SK-N-SH (cell line): ENCODE measurements around the gene DENND2D. TPM values are rescaled to one million over a fixed set of nuclear protein-coding genes. Genes with fewer than 3 reads are reported as not detected.

Experiments
- CTCF ChIA-PET: fragments of 300-600, 350-600 bp; formaldehyde crosslinking; extraction: SDS; loops from one replicate; lab custom pipeline; 2021; lab: Yijun Ruan, JAX
- POLR2A ChIA-PET: fragments of 350-600 bp; sonication (Branson Sonifier 250); formaldehyde crosslinking; extraction: SDS; loops from one replicate; lab custom pipeline; 2020; ENCODE audit warnings: antibody characterized with exemption, inconsistent platforms; lab: Yijun Ruan, JAX
- DNase-seq: peaks from one replicate; pipeline ENCODE4 v3.0.0; 2012
- H2AFZ ChIP-seq: fragments of 200-600 bp; sonication (generic); 2 replicates; pipeline ENCODE4 v1.8.1; 2016; ENCODE audit warnings: antibody characterized with exemption, mild to moderate bottlenecking, low read depth
- H3F3A ChIP-seq: fragments of 200-600 bp; sonication (generic); replicated peaks from 2 replicates; pipeline ENCODE3; 2016; ENCODE audit warnings: antibody characterized with exemption, mild to moderate bottlenecking; ENCODE audit not compliant: insufficient read depth
- H3K27ac ChIP-seq, 2 experiments: fragments of 200-500 bp in 1 of 2; fragments of 200-600 bp in 1 of 2; sonication (Bioruptor generic) in 1 of 2; sonication (generic), shearing (Covaris generic) in 1 of 2; 2 replicates each; pipeline versions ENCODE4 v1.5.1 to v1.6.1; 2014 to 2016; ENCODE audit warnings: low read depth in 2 of 2, inconsistent platforms in 1 of 2, low read length in 1 of 2, mild to moderate bottlenecking in 1 of 2, mixed read lengths in 1 of 2
- H3K27me3 ChIP-seq: fragments of 200-600 bp; sonication (generic), shearing (Covaris generic); 2 replicates; pipeline ENCODE4 v1.6.1; 2016; ENCODE audit warnings: mixed run types; ENCODE audit not compliant: insufficient read depth
- H3K36me3 ChIP-seq, 2 experiments: fragments of 200-500 bp in 1 of 2; fragments of 200-600 bp in 1 of 2; sonication (Bioruptor generic) in 1 of 2; sonication (generic) in 1 of 2; replicated peaks in 1 of 2; 2 replicates each; pipeline versions ENCODE3 to v1.5.1; 2014 to 2016; ENCODE audit warnings: low read length in 1 of 2, mild to moderate bottlenecking in 1 of 2; ENCODE audit not compliant: insufficient read depth in 2 of 2, control insufficient read depth in 1 of 2
- H3K4me1 ChIP-seq, 2 experiments: fragments of 200-500 bp in 1 of 2; fragments of 200-600 bp in 1 of 2; sonication (Bioruptor generic) in 1 of 2; sonication (generic), shearing (Covaris generic) in 1 of 2; 2 replicates each; pipeline versions ENCODE4 v1.5.1 to v1.6.1; 2014 to 2016; ENCODE audit warnings: low read depth in 1 of 2, low read length in 1 of 2, mixed run types in 1 of 2; ENCODE audit not compliant: insufficient read depth in 2 of 2, control insufficient read depth in 1 of 2
- H3K4me2 ChIP-seq: fragments of 200-600 bp; sonication (generic), shearing (Covaris generic); 2 replicates; pipeline ENCODE4 v1.6.1; 2017; ENCODE audit warnings: mixed run types
- H3K4me3 ChIP-seq, 2 experiments: fragments of 200-500 bp in 1 of 2; fragments of 200-600 bp in 1 of 2; sonication (Bioruptor generic) in 1 of 2; sonication (generic), shearing (Covaris generic) in 1 of 2; 2 replicates each; pipeline versions ENCODE4 v1.5.1 to v1.8.1; 2014 to 2016; ENCODE audit warnings: low read depth in 2 of 2, inconsistent platforms in 1 of 2, low read length in 1 of 2, mild to moderate bottlenecking in 1 of 2, mixed read lengths in 1 of 2, moderate library complexity in 1 of 2
- H3K79me2 ChIP-seq: fragments of 200-600 bp; sonication (generic); 2 replicates; pipeline ENCODE4 v1.8.1; 2017; ENCODE audit warnings: mild to moderate bottlenecking; ENCODE audit not compliant: insufficient read depth
- H3K9ac ChIP-seq: fragments of 200-600 bp; sonication (generic); 2 replicates; pipeline ENCODE4 v1.6.1; 2017; ENCODE audit warnings: mixed run types
- H3K9me2 ChIP-seq: fragments of 200-600 bp; sonication (generic); 2 replicates; pipeline ENCODE4 v1.6.1; 2017; ENCODE audit warnings: mixed run types
- H3K9me3 ChIP-seq: fragments of 200-600 bp; sonication (generic); 2 replicates; pipeline ENCODE4 v1.6.1; 2017; ENCODE audit warnings: mixed run types, mild to moderate bottlenecking, moderate library complexity
- H4K20me1 ChIP-seq: fragments of 200-600 bp; sonication (generic); 2 replicates; pipeline ENCODE4 v1.6.1; 2017; ENCODE audit warnings: mild to moderate bottlenecking, mixed run types; ENCODE audit not compliant: insufficient read depth
- CHD2 ChIP-seq: fragments of 150-350 bp; IDR thresholded peaks from 2 replicates; pipeline ENCODE4 v1.6.1; 2018; ENCODE audit warnings: low read length; ENCODE audit not compliant: partially characterized antibody
- ELF1 ChIP-seq: IDR thresholded peaks from 2 replicates; pipeline ENCODE4 v1.4.0; 2012
- JUND ChIP-seq: IDR thresholded peaks from 2 replicates; pipeline ENCODE4 v1.4.0; 2012
- MXI1 ChIP-seq: IDR thresholded peaks from 2 replicates; pipeline ENCODE4 v1.6.1; 2012; ENCODE audit warnings: mild to moderate bottlenecking, low read depth, low read length, improper control_type of control experiment
- NRF1 ChIP-seq: IDR thresholded peaks from 2 replicates; pipeline ENCODE4 v1.6.1; 2012; ENCODE audit warnings: low read depth, mild to moderate bottlenecking, low read length
- RCOR1 ChIP-seq: fragments of 150-350 bp; IDR thresholded peaks from 2 replicates; pipeline ENCODE4 v1.6.1; 2017; ENCODE audit warnings: antibody characterized with exemption, low read length
- REST ChIP-seq: IDR thresholded peaks from 2 replicates; pipeline ENCODE4 v1.6.1; 2012; ENCODE audit warnings: mild to moderate bottlenecking, low read depth, low read length, moderate library complexity
- RFX5 ChIP-seq: IDR thresholded peaks from 2 replicates; pipeline ENCODE4 v1.6.1; 2012; ENCODE audit warnings: mild to moderate bottlenecking, improper control_type of control experiment, low read length
- WGBS: methylation state at CpG from one replicate; pipeline ENCODE4 v1.1.6; 2017; ENCODE audit warnings: low lambda C conversion rate; 5-methylcytosine and 5-hydroxymethylcytosine counted together
- polyA plus RNA-seq, 3 experiments: library from polyadenylated mRNA; depleted of rRNA; stranded (reverse); fragments of >200 nt; gene quantifications; 2 replicates each; pipeline ENCODE4 v1.2.3, GENCODE V29; 2012

The DENND2D gene
- polyA plus RNA-seq, 1 of the 3 experiments (the other 2 are of a cell fraction), result 1.3 TPM

- H3K79me2 ChIP-seq, result no peaks in the 10 kb centered on the region
- WGBS, result 98% methylated on average over 2 of the region's 2 CpGs
- no peaks in the 10 kb centered on the region for H3K27me3 ChIP-seq
- H3K9ac ChIP-seq, result no peak overlapping the region
- H3F3A ChIP-seq, result no peaks in the 10 kb centered on the region
- H3K9me2 ChIP-seq, result no peaks in the 10 kb centered on the region
- no peak overlapping the region for H3K4me2 ChIP-seq
- no peak for DNase-seq
- no peaks in the 10 kb centered on the region for H3K4me1 ChIP-seq
- TF ChIP-seq REST (no peak), RCOR1 (no peak), ELF1 (no peak), CHD2 (no peak), NRF1 (no peak), JUND (no peak), RFX5 (no peak), MXI1 (no peak)
- H3K27ac ChIP-seq, result no peak overlapping the region
- H3K4me3 ChIP-seq, result no peak overlapping the region
- no peak overlapping the region for H2AFZ ChIP-seq
- H3K36me3 ChIP-seq, result peaks cover 53 to 79% of the 10 kb centered on the region in 2 experiments
- CTCF ChIA-PET, result interaction anchor here (1.2 kb wide), 1 partner anchor 588 kb away, joined by 5 read pairs; no protein-coding TSS in a partner anchor
- H4K20me1 ChIP-seq, result no peaks in the 10 kb centered on the region
- no peaks in the 10 kb centered on the region for H3K9me3 ChIP-seq
- POLR2A ChIA-PET, result no interaction called here
Observed at GRCh38 chr1:111182052-111182451, 18.4 kb downstream of the DENND2D start.

- no peak for TF ChIP-seq REST
- H3K27ac ChIP-seq, result no peak overlapping the region
- CTCF ChIA-PET, result no interaction called here
- DNase-seq, result no peak
- POLR2A ChIA-PET, result no interaction called here
- peaks cover 60 to 81% of the 10 kb centered on the region in 2 experiments for H3K36me3 ChIP-seq
- H3K9me2 ChIP-seq, result no peaks in the 10 kb centered on the region
- H2AFZ ChIP-seq, result no peak overlapping the region
- no peak overlapping the region for H3K9ac ChIP-seq
- H3K27me3 ChIP-seq, result no peaks in the 10 kb centered on the region
- no peaks in the 10 kb centered on the region for H3K79me2 ChIP-seq
- H3K4me3 ChIP-seq, result no peak overlapping the region
- no peaks in the 10 kb centered on the region for H3K9me3 ChIP-seq
- no peaks in the 10 kb centered on the region for H4K20me1 ChIP-seq
- no peaks in the 10 kb centered on the region for H3K4me1 ChIP-seq
- no peak overlapping the region for H3K4me2 ChIP-seq
- no peaks in the 10 kb centered on the region for H3F3A ChIP-seq
Observed at GRCh38 chr1:111179968-111180533, 20.4 kb downstream of the DENND2D start.
